Skeletal muscle cell (primary cell): Measurements from ENCODE around the gene OSBPL6.
"Not testable (repeated sequence)": the region's sequence is repeated elsewhere in the genome, so short reads cannot be mapped to it uniquely, and the experiment has no call there.

Experiments used
- DNase-seq: peaks from one replicate; pipeline ENCODE4 v3.0.0-alpha.2; 2010; ENCODE audit warnings: low read depth
- H3K4me3 ChIP-seq: 2 replicates; pipeline ENCODE4 v1.5.1; 2011; ENCODE audit warnings: low read depth, mild to moderate bottlenecking, control low read depth, low read length, moderate library complexity

OSBPL6 gene

DNA sequence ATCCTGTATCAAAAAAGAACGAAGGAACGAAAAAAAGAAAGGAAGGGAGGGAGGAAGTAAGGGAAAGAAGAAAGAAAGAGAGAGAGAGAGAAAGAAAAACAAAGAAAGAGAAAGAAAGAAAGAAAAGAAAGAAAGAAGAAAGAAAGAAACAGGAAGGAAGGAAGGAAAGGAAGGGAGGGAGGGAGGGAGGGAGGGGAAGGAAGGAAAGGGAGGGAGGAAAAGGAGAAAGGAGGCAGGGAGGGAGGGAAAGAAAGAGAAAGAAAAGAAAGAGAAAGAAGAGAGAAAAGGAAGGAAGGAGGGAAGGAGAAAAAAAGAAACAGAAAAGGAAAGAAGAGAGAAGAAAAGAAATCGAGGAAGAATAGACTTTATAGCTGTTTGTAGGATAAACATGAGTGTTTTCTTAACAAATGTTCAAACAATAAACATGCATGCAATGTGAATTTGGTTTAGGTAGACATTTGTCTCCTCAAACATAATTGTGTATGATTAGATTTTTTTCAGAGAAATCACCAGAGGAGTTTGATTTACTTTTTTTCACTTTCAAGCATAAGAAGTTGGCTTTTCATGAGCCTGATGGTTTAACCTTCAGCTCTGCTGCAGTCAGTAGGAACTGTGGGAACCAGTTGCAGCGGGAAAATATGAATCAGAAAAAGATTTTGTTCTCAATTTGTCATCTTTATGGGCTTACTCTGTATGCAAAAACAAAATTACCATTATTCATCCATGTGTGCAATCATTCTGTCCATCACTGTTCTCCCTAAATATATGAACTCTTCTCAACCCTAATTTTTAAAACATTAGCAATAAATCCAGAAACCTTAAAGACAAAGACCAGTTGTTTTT, 185.1 kb downstream of the OSBPL6 start:
- no peak for DNase-seq

DNA sequence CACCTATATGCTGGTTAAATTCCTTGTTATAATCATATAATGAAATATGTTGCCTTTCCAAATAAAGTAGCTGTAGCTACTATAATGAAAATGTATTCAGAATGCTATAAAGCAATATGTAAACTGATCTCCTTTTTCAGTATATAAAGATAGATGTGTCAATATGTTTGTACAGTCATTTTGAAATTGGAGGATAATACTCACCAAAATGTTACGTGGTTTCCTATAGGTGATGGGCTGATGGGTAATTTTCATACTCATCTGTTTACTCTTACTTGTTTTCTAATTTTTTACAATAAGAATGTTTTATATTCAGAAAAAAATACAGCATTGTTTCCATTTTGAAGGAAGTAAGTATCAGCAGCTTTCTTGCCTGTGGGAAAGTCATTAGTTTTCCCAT, 186.5 kb downstream of the OSBPL6 start:
- DNase-seq: no peak
- no peak overlapping the region for H3K4me3 ChIP-seq

More for the DNA sequence above, 185.1 kb downstream of the OSBPL6 start:
- no peak overlapping the region for H3K4me3 ChIP-seq

DNA sequence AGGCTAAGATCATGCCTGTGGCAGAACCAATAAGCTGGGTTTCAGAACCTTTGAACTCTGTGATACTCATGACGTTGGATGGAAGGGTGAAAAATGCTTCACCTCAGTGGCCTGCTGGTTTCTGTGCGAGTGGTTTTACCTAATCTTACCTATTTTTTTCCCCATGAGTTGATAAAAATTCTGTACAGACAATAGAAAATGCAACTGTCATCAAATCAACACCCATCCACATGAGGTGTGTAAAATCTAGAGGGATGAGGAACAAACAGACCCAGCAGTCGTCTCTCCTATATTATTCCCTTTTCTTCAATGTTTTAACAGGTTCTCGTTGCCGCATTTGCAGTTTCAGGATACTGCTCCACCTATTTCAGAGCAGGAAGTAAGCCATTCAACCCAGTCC, 189.4 kb downstream of the OSBPL6 start:
- DNase-seq: no peak

DNA sequence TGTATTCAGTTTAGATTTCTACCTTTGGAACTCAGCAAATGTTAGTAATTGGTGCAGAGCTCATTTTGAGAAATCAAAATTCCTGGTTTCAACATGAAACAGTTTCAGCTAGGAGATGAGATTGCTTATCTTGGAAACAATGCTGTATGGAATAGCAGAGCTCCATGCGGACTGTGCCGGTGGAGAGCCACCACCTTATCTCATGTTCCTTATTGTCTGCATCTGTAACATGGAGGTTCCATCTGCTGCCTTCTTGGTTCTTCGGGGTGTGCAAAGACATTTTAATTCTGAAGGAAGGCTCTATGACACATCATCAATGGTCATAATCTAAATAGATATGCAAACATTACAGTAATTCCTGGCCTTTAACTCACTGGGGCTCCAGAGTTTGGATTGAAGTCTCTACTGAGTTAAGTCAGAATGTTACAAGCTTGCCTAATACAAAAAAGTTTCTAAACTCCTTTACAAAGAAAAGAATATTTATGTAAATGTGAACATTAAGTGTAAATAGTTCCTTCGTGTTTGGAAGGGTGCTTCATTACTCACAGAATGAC, 191.4 kb downstream of the OSBPL6 start:
- DNase-seq: no peak
- H3K4me3 ChIP-seq: no peak overlapping the region

More for the DNA sequence above, 189.4 kb downstream of the OSBPL6 start:
- H3K4me3 ChIP-seq: no peak overlapping the region

DNA sequence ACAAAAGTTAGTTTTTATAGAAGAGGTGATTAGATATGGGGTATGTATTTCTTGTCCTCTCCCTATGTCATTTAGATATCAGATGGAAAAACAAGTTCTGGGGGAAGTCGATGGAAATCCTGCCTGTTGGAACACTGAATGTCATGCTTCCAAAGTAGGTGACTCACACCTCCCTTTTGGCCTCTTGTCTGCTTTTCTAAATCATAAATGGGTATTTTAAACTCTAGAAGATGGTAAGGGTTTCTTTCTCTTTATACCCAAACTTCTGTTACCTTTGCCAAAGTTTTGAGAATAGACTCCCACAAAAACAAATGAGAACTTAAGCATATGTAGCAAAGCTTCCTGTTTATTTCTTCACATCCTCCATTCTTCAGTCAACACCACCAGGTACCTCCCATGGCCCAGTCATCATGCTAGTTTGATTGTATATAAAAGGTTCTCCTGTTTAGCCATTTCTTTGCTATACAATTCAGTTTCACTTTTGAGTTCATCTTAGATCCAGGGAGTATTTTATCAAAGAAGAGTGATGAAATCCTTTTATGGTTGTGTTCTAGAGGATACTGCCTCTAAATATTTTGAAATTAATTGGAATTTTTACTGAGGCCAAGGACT, 192.8 kb downstream of the OSBPL6 start:
- DNase-seq: no peak
- H3K4me3 ChIP-seq: no peak overlapping the region

DNA sequence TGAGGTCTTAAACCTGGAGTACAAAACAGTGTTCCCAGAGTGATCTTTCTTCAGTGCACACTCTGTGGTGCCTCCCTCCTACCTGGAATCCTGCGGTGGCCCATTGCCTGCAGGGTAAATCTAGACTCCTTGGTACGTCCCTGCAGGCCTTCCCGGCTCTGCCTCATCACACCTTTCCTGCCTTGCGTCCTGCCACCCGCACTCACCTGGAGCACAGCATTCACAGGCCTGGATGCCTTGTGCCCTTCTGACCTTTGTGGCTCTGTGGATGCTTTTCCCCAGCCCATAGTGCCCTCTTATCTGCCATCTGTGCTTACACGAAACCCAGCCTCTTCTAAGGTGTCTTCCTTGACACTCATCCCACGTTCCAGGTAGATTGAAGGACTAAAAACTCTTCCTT, 194.0 kb downstream of the OSBPL6 start:
- DNase-seq: no peak
- no peak overlapping the region for H3K4me3 ChIP-seq

DNA sequence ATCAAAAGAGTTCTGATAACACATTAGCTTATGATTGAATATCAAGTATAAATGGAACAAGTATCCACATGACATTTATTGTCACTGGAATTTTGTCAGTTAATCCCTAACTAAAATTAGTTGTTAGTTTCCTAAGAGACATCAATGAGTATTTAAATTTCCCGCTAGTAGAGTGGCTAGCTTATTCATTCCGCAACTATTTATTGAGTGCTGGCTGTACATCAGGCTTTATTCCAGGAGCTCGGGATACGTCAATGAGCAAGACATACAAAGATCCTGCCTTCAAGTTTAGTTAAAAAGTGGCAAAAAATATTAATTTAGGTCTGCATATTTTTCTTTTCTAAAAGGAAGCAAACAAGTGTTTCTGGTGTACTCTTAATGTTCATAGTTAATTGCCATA, 197.4 kb downstream of the OSBPL6 start:
- H3K4me3 ChIP-seq: no peak overlapping the region
- DNase-seq: no peak

DNA sequence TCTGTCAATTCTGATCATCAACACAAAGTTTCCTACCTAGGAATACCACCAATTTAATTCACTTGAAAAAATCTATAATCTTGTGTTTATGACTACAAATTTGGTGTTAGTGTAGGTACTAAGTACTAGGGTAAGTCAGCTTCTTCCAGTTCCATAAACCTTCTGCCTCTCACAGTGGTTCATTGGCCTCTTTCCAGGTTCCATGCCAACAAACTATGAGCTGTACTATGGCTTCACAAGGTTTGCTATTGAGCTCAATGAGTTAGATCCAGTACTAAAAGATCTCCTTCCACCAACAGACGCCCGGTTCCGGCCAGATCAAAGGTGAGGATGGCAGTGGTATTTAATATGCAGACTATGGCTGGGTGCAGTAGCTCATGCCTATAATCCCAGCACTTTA, 197.9 kb downstream of the OSBPL6 start:
- H3K4me3 ChIP-seq: no peak overlapping the region
- peak; percentile 25 for DNase-seq

DNA sequence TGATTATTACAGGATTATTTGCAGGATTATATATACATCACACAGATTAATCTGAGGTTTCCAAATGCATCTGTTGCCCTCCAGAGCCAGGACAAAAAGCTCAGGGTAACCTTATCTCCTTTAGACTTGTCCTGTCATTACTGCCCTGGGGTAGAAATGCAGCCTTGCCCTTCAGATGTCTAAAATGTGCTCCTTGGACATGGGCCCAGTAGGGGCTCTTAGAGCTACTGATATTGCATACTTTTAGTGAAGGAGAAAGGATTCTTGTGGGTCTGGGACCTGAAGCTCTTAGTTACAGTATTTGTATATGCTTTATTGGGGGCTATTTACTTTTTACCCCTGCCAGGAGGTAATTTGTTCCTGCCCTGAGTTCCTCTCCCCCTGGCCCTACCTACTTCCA, 200.5 kb downstream of the OSBPL6 start:
- no peak for DNase-seq
- no peak overlapping the region for H3K4me3 ChIP-seq

DNA sequence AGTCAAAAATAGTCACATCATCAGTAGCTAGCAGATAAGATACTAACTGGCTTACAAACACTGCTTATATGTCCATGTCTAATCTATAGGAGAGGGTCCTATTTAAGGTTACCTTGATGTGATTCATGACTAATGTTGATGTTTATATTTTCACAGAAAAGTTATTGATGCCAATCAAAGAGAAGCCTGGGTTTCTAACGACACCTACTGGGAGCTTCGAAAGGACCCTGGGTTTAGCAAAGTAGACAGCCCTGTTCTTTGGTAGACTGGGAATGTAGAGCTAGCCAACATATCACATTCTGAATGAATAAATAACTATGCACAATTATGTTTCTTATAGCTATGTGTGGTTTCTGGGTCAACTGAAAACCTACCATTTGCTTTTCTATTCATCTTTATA, 201.0 kb downstream of the OSBPL6 start:
- DNase-seq: no peak

DNA sequence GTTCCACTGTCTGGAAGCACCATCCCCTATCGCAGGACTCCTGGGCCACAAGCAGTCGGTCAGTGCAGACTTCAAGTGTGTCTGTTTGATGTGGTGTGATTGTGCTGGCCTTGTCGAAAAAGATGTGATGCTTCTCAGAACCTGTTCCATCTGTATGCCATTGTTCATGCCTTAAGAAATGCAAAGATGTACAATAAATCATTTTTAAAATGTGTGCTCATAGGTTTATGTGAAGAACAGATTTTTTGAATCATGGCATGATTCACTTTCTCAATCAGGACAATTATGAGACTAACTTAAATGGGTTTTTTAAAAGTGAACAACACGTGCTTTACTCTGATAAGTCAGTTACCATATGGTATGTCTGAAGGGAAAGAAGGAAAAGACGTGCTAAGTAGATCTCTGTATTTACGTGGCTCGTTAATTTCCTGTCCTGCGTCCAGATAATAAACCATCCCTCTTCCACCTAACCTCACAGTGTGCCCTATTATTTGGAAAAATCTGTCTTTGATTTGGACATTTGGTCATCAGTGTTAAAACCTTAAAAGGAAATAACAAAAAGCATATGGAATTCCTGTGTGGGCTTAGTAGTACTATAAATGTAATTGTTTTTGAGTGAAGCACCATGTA, 201.7 kb downstream of the OSBPL6 start:
- no peak overlapping the region for H3K4me3 ChIP-seq
- DNase-seq: no peak

More for the DNA sequence above, 201.0 kb downstream of the OSBPL6 start:
- no peak overlapping the region for H3K4me3 ChIP-seq

DNA sequence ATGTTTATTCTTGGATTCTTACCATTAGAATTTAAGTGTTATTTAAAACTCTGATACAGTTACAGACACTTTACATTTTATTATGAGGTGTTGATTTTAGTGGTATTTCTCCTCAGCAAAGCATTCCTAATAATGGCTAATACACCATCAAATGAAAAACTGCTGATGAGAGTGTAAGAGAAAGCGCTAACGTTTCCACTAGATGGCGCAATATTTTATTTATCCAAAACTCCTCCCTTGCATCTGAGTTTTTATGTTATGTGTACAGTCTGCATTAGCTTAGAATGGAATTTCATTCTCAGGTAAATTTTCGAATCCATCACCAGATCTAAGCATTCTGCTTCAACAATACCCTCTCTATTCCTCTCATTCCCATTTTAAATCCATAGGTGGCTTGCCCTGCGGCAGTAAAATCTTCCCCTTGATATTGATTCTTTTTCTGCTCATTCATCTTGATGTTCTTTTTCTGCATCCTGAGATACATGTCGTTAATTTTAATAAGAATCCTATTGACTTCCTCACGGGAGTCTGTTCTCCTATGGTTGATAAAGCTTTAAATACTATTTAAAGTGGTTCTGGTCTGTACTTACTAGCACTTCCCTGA, 202.8 kb downstream of the OSBPL6 start:
- no peak overlapping the region for H3K4me3 ChIP-seq
- no peak for DNase-seq

DNA sequence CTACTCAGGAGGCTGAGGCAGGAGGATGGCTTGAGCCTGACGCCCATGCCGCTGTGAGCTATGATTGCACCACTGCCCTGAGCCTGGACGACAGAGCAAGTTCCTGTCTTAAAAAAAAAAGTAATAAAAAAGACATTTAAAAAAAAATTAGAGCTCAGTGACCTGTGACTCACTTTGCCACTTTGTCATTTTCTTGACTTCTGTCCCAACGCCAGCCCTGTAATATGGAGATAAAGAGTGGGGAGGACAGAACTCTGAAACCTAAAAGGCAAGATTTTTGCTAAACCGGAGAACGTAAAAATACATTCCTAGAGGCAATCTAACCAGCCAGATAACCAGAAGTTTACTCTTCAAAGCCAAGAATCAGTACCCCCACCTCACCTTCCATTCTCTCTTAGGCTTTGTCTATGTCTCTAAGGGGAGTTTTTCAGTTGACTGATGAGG, 207.7 kb downstream of the OSBPL6 start:
- no peak overlapping the region for H3K4me3 ChIP-seq
- no peak for DNase-seq

DNA sequence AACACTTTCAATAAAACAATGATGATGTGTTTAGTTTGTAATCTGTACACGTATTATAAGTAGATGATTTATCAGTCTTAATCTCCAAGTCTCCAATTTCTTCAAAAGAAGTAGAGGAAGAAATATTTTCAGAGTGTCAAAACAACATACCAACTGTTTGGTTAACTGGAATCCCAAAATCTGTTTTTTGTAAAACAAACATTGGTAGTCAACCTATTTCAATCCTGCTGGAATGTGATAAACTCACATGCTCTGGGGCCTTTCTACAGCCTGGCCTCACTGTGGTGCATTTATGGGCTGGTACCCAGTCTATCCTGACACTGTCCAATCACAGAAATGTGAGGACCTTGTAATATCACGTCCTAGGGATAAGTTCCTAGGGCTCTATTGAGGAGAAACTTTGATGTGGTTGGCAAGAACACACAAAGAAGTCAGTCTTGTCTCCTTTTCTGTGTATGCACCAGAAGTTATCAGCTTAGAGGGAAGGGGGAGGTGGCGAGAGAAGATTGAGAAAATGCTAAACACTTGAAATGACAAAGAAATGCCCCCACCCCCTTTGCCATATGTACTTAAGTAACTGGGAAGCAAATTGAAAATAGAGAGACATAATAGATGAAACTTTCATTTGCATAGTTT, 209.5 kb downstream of the OSBPL6 start:
- DNase-seq: no peak
- no peak overlapping the region for H3K4me3 ChIP-seq

DNA sequence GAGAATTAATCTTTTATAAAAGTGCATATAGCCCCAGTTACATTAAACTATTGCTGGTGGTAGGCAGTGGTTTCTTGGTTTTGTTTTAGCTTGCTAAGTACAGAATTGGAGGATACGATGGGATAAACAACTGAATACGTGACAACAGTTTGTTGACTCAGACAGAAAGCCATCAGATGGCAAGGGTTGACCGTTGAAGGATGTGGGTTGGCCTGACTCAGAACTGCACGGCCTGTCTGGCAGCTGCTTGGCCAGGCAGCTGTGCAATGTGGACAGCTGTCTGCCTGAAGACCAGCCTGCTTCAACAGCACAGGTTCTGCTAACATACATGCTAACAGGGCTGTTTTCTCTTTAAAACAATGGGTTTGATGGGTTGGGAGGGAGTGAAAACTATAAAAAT, 210.1 kb downstream of the OSBPL6 start:
- no peak overlapping the region for H3K4me3 ChIP-seq
- DNase-seq: peak; percentile 88

DNA sequence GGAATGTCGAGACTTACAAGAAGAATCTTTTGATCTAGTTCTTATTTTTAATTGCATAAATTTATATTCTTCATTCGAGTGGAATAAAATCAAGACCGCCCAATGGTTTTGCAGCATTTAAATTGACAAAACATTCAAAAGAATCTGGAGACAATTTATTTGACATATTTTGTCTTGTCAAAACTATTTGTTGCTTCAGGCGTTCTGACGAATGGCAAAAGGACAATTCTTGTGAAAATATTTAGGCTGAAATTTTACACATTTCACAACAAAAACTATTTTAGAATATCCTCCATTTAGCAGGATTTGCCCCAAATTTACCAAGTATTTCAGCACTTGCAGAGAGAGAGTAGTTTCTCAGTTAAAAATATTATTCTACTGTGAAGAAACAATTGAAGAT, 214.9 kb downstream of the OSBPL6 start:
- no peak overlapping the region for H3K4me3 ChIP-seq
- DNase-seq: no peak

DNA sequence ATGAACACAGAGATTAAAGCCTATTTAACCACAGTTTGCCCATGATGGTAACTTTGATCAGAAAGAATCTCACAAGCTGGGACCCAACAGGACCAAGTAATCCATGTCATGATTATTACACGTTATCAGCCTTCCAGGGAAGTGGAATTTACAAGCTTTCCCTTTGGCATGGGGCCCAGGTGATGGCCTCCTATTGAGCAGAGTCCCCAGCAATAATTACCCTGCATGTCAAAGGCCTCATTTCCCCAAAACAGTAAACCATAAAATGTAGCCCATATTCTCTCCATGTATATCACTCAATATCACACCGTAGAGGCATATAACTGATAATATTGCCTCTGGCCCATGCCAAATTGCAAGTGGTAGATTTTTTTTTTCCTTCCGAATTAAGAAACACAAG, 217.7 kb downstream of the OSBPL6 start:
- H3K4me3 ChIP-seq: no peak overlapping the region
- DNase-seq: no peak

DNA sequence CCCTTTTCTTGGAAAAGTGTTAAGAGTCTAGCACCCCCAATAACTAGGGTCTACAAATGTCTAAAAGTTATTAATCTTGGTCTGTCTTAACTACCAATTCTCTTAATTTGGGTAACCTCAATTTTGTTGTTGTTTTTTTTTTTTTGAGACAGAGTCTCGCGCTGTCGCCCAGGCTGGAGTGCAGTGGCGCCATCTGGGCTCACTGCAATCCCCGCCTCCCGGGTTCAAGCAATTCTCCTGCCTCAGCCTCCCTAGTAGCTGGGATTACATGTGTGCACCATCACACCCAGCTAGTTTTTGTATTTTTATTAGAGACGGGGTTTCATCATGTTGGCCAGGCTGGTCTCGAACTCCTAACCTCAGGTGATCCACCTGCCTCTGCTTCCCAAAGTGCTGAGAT, 218.1 kb downstream of the OSBPL6 start:
- H3K4me3 ChIP-seq, DNase-seq: not testable (repeated sequence)

DNA sequence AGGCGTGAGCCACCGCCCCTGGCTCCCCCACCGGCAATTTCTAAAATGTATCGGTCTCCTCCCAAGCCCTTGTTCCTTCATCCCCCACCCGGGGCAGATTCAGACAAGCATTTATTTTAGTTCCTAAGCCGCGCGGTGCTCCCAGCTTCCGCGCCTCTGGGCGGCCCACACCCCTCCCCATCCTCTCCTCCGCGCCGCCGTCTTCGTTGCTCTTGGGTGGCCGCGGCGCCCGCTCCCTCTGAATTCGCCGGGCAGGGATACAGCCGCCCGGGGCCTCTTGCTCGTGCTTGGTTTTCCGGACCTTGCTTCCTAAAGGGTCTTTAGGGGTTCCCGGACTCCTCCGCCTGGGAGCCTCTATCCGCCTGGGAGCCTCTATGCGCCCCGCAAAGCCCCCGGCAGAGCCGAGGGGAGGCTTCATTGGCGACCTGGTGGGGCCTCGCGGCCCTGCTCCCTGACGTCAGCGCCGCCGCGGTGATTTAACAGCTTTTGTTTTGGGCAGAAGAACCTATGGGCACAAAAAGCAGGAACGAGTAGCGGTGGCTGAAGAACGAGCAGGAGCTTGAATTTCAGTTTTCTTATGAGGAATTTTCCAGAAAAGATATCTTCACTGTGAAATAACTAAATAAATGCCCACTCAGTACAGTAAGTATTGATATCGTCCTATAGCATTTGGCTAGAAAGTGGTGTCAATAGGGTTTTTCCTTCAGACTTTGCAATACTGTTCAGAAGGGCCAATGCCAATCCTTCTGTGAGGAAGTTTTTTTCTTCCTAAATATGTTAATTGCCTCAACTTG, 219.4 kb downstream of the OSBPL6 start:
- DNase-seq: peak; percentile 45
- peak overlapping the region; percentile 61 for H3K4me3 ChIP-seq
